CD14-positive monocyte (primary cell): ENCODE measurements around the gene DCP1A. TPM values are rescaled to one million over a fixed set of nuclear protein-coding genes. Genes with fewer than 3 reads are reported as not detected.

Source experiments
- DNase-seq, 3 donors: peaks; one replicate each; pipeline ENCODE4 v3.0.0-alpha.2; 2011 to 2022
- H2AFZ ChIP-seq: 2 replicates; pipeline ENCODE4 v1.6.0; 2012; ENCODE audit warnings: mild to moderate bottlenecking, low read depth, low read length, inconsistent platforms; ENCODE audit not compliant: insufficient read depth, poor library complexity, severe bottlenecking
- H3K27ac ChIP-seq, 2 donors: 1 replicate in 1 of 2; 2 replicates in 1 of 2; pipeline ENCODE4 v1.5.1; 2012 to 2013; ENCODE audit warnings: low read length in 2 of 2, control low read depth in 1 of 2, inconsistent platforms in 1 of 2, low read depth in 1 of 2, mild to moderate bottlenecking in 1 of 2
- H3K27me3 ChIP-seq, 2 donors: one replicate each; pipeline versions ENCODE4 v1.6.0 to v1.6.1; 2011 to 2013; ENCODE audit warnings: low read length in 2 of 2; ENCODE audit not compliant: control insufficient read depth in 2 of 2, insufficient read depth in 2 of 2
- H3K36me3 ChIP-seq, 2 donors: replicated peaks in 1 of 2; 1 replicate in 1 of 2; 2 replicates in 1 of 2; pipeline versions ENCODE4 v1.5.1 to v1.6.1; 2012 to 2013; ENCODE audit warnings: low read length in 2 of 2, control low read depth in 1 of 2, inconsistent platforms in 1 of 2, mild to moderate bottlenecking in 1 of 2; ENCODE audit not compliant: insufficient read depth in 2 of 2, control insufficient read depth in 1 of 2
- H3K4me1 ChIP-seq, 2 donors: 1 replicate in 1 of 2; 2 replicates in 1 of 2; pipeline versions ENCODE4 v1.5.1 to v1.6.1; 2012 to 2013; ENCODE audit warnings: low read length in 2 of 2, control low read depth in 1 of 2, inconsistent platforms in 1 of 2, mild to moderate bottlenecking in 1 of 2, moderate library complexity in 1 of 2; ENCODE audit not compliant: insufficient read depth in 2 of 2, control insufficient read depth in 1 of 2
- H3K4me2 ChIP-seq: replicated peaks from 2 replicates; pipeline ENCODE3; 2012; ENCODE audit warnings: low read length, moderate library complexity, mild to moderate bottlenecking; ENCODE audit not compliant: poor library complexity, severe bottlenecking; ENCODE audit errors: extremely low read depth
- H3K4me3 ChIP-seq, 3 experiments: fragments of 200-600 bp in 1 of 3; sonication (generic) in 1 of 3; replicated peaks in 1 of 3; 1 replicate in 2 of 3; 2 replicates in 1 of 3; pipeline ENCODE4 v1.5.1; 2011 to 2013; ENCODE audit warnings: low read length in 3 of 3, mild to moderate bottlenecking in 3 of 3, control low read depth in 2 of 3, low read depth in 2 of 3, inconsistent platforms in 1 of 3, moderate library complexity in 1 of 3
- H3K79me2 ChIP-seq: 2 replicates; pipeline ENCODE4 v1.6.0; 2012; ENCODE audit warnings: mild to moderate bottlenecking, control low read depth, inconsistent platforms, low read length, moderate library complexity; ENCODE audit not compliant: insufficient read depth
- H3K9ac ChIP-seq: 2 replicates; pipeline ENCODE4 v1.6.0; 2017; ENCODE audit warnings: low read length, mild to moderate bottlenecking; ENCODE audit not compliant: insufficient read depth, poor library complexity, severe bottlenecking
- H3K9me3 ChIP-seq, 2 donors: replicated peaks in 1 of 2; 1 replicate in 1 of 2; 2 replicates in 1 of 2; pipeline versions ENCODE4 v1.5.1 to v1.6.1; 2012 to 2013; ENCODE audit warnings: low read length in 2 of 2, control low read depth in 1 of 2; ENCODE audit not compliant: control insufficient read depth in 1 of 2, insufficient read depth in 1 of 2
- H4K20me1 ChIP-seq: 2 replicates; pipeline ENCODE4 v1.6.0; 2012; ENCODE audit warnings: mild to moderate bottlenecking, low read length, control low read depth, moderate library complexity; ENCODE audit not compliant: insufficient read depth
- H3K27ac Mint-ChIP-seq, 7 donors: one replicate each; pipeline ENCODE4 v1.8.0; 2020; ENCODE audit warnings: mild to moderate bottlenecking in 7 of 7, mixed read lengths in 7 of 7, moderate library complexity in 6 of 7, inconsistent platforms in 2 of 7
- H3K27me3 Mint-ChIP-seq, 3 donors: one replicate each; pipeline ENCODE4 v1.8.0; 2021 to 2022; ENCODE audit warnings: low read depth in 3 of 3, mild to moderate bottlenecking in 3 of 3, mixed read lengths in 3 of 3, moderate library complexity in 3 of 3, inconsistent platforms in 1 of 3
- H3K36me3 Mint-ChIP-seq, 2 donors: one replicate each; pipeline ENCODE4 v1.8.0; 2020; ENCODE audit warnings: mixed read lengths in 2 of 2, inconsistent platforms in 1 of 2, mild to moderate bottlenecking in 1 of 2
- H3K4me1 Mint-ChIP-seq: one replicate; pipeline ENCODE4 v1.8.0; 2020; ENCODE audit warnings: mild to moderate bottlenecking, mixed read lengths
- H3K4me3 Mint-ChIP-seq, 2 donors: one replicate each; pipeline ENCODE4 v1.8.0; 2020; ENCODE audit warnings: mild to moderate bottlenecking in 2 of 2, mixed read lengths in 2 of 2, moderate library complexity in 1 of 2
- H3K9me3 Mint-ChIP-seq, 7 donors: one replicate each; pipeline ENCODE4 v1.8.0; 2020 to 2022; ENCODE audit warnings: mixed read lengths in 7 of 7, mild to moderate bottlenecking in 6 of 7, moderate library complexity in 6 of 7, inconsistent platforms in 2 of 7
- WGBS: methylation state at CpG from one replicate; pipeline ENCODE4 v1.1.5; 2013; ENCODE audit warnings: missing lambda C conversion rate; ENCODE audit not compliant: insufficient coverage; 5-methylcytosine and 5-hydroxymethylcytosine counted together
- intact Hi-C, 2 donors: fragments of 100-400 bp; cut with micrococcal nuclease; formaldehyde crosslinking; loops; one replicate each; pipeline versions ENCODE4 v1.15.0 to v1.15.1; 2023
- polyA plus RNA-seq, 3 donors: library from polyadenylated mRNA; depleted of rRNA in 1 of 3; unstranded in 2 of 3; stranded (reverse) in 1 of 3; fragments of 300-500 nt in 2 of 3; fragments of >200 nt in 1 of 3; fragmentation: Illumina TruSeq in 2 of 3; gene quantifications; 1 replicate in 2 of 3; 2 replicates in 1 of 3; pipeline ENCODE4 v1.2.3, GENCODE V29; 2012 to 2021
- TF ChIP-seq, protein P1 (sequence below): fragments of 200-600 bp; IDR thresholded peaks from one replicate; pipeline ENCODE4 v1.8.0; 2022; ENCODE audit warnings: antibody characterized with exemption, mild to moderate bottlenecking

The DCP1A gene
- polyA plus RNA-seq, 3 donors = 11.9 to 25.4 (median 19.3) TPM

DNA sequence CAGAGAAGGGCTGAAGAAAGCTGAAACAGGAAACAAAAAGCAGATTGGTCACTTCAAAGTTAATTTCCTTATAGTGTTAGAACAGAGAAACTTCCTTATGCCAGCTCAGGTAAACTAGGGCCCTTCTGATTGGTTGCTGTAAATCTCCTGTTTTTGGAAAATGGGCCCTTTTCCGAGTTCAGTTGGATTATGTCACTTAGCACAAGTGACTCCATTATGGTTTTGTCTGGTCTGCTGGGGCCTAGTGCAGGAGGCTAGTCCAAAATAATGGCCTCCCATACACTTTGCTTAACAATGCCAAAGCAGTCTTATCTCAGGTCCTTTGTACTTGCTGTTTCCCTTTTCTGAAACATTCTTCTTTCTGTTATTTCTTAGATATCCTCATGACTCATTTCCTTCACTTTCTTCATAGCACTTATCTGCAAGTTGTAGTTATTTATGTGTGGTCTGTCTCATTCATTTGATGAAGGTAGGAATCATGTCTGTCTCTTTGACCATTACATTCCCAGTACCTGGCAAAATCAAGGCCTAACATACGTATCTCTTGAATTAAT is 7.7 kb upstream of the DCP1A start:
- no peak overlapping the region for H3K4me3 ChIP-seq
- peaks cover 0 to 5% (median 0%) of the 10 kb centered on the region in 3 donors for H3K27me3 Mint-ChIP-seq
- H3K27me3 ChIP-seq = no peaks in the 10 kb centered on the region
- H3K4me3 Mint-ChIP-seq = no peak overlapping the region
- H3K9me3 ChIP-seq = no peaks in the 10 kb centered on the region
- H3K4me2 ChIP-seq = no peak overlapping the region
- H3K4me1 ChIP-seq = peaks cover 56 to 63% of the 10 kb centered on the region in 2 donors
- DNase-seq = peak in 1 of 3 donors; percentile 11
- H4K20me1 ChIP-seq = no peaks in the 10 kb centered on the region
- peak overlapping the region; percentile 68 to 90 (median 79) for H3K27ac Mint-ChIP-seq
- no peak overlapping the region for H3K9ac ChIP-seq
- H3K36me3 Mint-ChIP-seq = no peaks in the 10 kb centered on the region
- intact Hi-C loops = loop anchor here in 1 of 2 donors (5.0 kb wide), 1 partner anchor 542 kb away; no protein-coding TSS in a partner anchor
- no peaks in the 10 kb centered on the region for H3K9me3 Mint-ChIP-seq
- H3K4me1 Mint-ChIP-seq = peaks cover 55% of the 10 kb centered on the region
- H3K36me3 ChIP-seq = no peaks in the 10 kb centered on the region
- TF ChIP-seq, protein P1, sequence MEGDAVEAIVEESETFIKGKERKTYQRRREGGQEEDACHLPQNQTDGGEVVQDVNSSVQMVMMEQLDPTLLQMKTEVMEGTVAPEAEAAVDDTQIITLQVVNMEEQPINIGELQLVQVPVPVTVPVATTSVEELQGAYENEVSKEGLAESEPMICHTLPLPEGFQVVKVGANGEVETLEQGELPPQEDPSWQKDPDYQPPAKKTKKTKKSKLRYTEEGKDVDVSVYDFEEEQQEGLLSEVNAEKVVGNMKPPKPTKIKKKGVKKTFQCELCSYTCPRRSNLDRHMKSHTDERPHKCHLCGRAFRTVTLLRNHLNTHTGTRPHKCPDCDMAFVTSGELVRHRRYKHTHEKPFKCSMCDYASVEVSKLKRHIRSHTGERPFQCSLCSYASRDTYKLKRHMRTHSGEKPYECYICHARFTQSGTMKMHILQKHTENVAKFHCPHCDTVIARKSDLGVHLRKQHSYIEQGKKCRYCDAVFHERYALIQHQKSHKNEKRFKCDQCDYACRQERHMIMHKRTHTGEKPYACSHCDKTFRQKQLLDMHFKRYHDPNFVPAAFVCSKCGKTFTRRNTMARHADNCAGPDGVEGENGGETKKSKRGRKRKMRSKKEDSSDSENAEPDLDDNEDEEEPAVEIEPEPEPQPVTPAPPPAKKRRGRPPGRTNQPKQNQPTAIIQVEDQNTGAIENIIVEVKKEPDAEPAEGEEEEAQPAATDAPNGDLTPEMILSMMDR = no peak
- H3K79me2 ChIP-seq = no peaks in the 10 kb centered on the region
- H2AFZ ChIP-seq = no peak overlapping the region
- 80% methylated on average over 1 of the region's 2 CpGs for WGBS
- H3K27ac ChIP-seq = peak overlapping the region in 1 of 2 donors; percentile 58

DNA sequence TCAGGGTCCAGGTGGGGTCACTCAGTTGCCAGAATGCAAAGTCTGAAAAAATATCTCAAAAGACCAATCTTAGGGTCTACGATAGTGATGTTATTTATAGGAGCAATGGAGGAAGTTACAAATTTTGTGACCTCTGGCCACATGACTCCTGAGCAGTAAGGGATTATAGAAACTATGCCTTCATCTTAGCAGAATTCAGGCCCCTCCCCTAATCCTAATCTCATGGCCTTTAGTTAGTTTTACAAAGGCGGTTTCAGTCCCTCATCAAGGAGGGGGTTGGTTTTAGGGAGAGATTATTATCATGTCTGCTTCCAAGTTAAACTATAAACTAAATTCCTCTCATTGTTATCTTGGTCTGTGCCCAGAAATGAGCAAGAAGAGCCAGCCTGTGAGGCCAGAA is 5.9 kb upstream of the DCP1A start:
- intact Hi-C loops = loop anchor here in 1 of 2 donors (5.0 kb wide), 1 partner anchor 544 kb away; no protein-coding TSS in a partner anchor
- Histone ChIP-seq H3K4me2 (no peak overlapping the region), H2AFZ (peak overlapping the region; percentile 41), H3K4me3 (no peak overlapping the region), H3K79me2 (no peaks in the 10 kb centered on the region), H3K9me3 (no peaks in the 10 kb centered on the region), H3K36me3 (no peaks in the 10 kb centered on the region), H3K9ac (no peak overlapping the region), H3K27ac (no peak overlapping the region), H3K27me3 (no peaks in the 10 kb centered on the region), H4K20me1 (no peaks in the 10 kb centered on the region), H3K4me1 (peaks cover 54 to 60% of the 10 kb centered on the region in 2 donors)
- WGBS = no CpG with 5 or more reads among the region's 2 CpGs
- peak overlapping the region in 2 of 7 donors; percentile 29 to 30 for H3K27ac Mint-ChIP-seq
- H3K9me3 Mint-ChIP-seq = no peaks in the 10 kb centered on the region
- no peaks in the 10 kb centered on the region for H3K36me3 Mint-ChIP-seq
- no peak overlapping the region for H3K4me3 Mint-ChIP-seq
- peaks cover 50% of the 10 kb centered on the region for H3K4me1 Mint-ChIP-seq
- peaks cover 0 to 5% (median 0%) of the 10 kb centered on the region in 3 donors for H3K27me3 Mint-ChIP-seq
- no peak for DNase-seq
- TF ChIP-seq, protein P1 = no peak
